HepG2 (cell line): Measurements from ENCODE around the gene RASD1. TPM values are rescaled to one million over a fixed set of nuclear protein-coding genes. Genes with fewer than 3 reads are reported as not detected.

ENCODE experiments used
- DNMT3B ChIP-seq: conservative IDR thresholded peaks from 2 replicates; pipeline ENCODE4 v1.6.1; 2016; ENCODE audit warnings: missing biosample characterization, control low read depth
- GABPB1 ChIP-seq: IDR thresholded peaks from 2 replicates; pipeline ENCODE4 v1.6.1; 2016; ENCODE audit warnings: mild to moderate bottlenecking, missing genetic modification reagents, moderate library complexity, missing compliant biosample characterization
- HIVEP1 ChIP-seq: sonication (generic); formaldehyde crosslinking; IDR thresholded peaks from 2 replicates; pipeline ENCODE4 v1.4.0; 2020; ENCODE audit warnings: mild to moderate bottlenecking, missing genetic modification reagents
- HNRNPL ChIP-seq: fragments of 200-400 bp; formaldehyde crosslinking; IDR thresholded peaks from 2 replicates; pipeline ENCODE4 v1.6.1; 2017; ENCODE audit warnings: mild to moderate bottlenecking, low read depth, low read length
- NCOR1 ChIP-seq: fragments of 200-600 bp; sonication (generic); IDR thresholded peaks from 2 replicates; pipeline ENCODE4 v1.7.0; 2017; ENCODE audit warnings: antibody characterized with exemption, low read length, borderline replicate concordance
- NFYB ChIP-seq: sonication (generic); formaldehyde crosslinking; IDR thresholded peaks from 2 replicates; pipeline ENCODE4 v1.4.0; 2020; ENCODE audit warnings: missing genetic modification reagents
- NR3C1 ChIP-seq: sonication (generic); formaldehyde crosslinking; IDR thresholded peaks from 2 replicates; pipeline ENCODE4 v1.4.0; 2020; ENCODE audit warnings: missing genetic modification reagents
- PRMT3 ChIP-seq: sonication (generic); formaldehyde crosslinking; IDR thresholded peaks from 2 replicates; pipeline ENCODE4 v1.8.1; 2022; ENCODE audit warnings: low read depth, mild to moderate bottlenecking, moderate library complexity, missing genetic modification reagents, borderline replicate concordance
- PRPF4 ChIP-seq: fragments of 200-400 bp; formaldehyde crosslinking; IDR thresholded peaks from 2 replicates; pipeline ENCODE4 v1.6.1; 2016; ENCODE audit warnings: low read length, low read depth; ENCODE audit not compliant: poor library complexity, severe bottlenecking
- ZNF160 ChIP-seq: sonication (generic); formaldehyde crosslinking; IDR thresholded peaks from 2 replicates; pipeline ENCODE4 v1.8.0; 2022; ENCODE audit warnings: mild to moderate bottlenecking, inconsistent platforms, missing genetic modification reagents
- ZNF180 ChIP-seq: sonication (generic); formaldehyde crosslinking; IDR thresholded peaks from 2 replicates; pipeline ENCODE4 v1.4.0; 2020; ENCODE audit warnings: low read depth, missing genetic modification reagents, borderline replicate concordance
- ZNF232 ChIP-seq: sonication (generic); formaldehyde crosslinking; IDR thresholded peaks from 2 replicates; pipeline ENCODE4 v1.4.0; 2020; ENCODE audit warnings: missing genetic modification reagents, borderline replicate concordance
- ZNF431 ChIP-seq: sonication (generic); formaldehyde crosslinking; IDR thresholded peaks from 2 replicates; pipeline ENCODE4 v1.9.0; 2022; ENCODE audit warnings: missing genetic modification reagents, low read depth, mild to moderate bottlenecking, borderline replicate concordance
- ZNF562 ChIP-seq: sonication (generic); formaldehyde crosslinking; IDR thresholded peaks from 2 replicates; pipeline ENCODE4 v1.8.0; 2022; ENCODE audit warnings: missing genetic modification reagents, borderline replicate concordance
- ZNF768 ChIP-seq: sonication (generic); formaldehyde crosslinking; IDR thresholded peaks from 2 replicates; pipeline ENCODE4 v1.4.0; 2020; ENCODE audit warnings: missing genetic modification reagents
- polyA plus RNA-seq, 8 experiments: library from polyadenylated mRNA; depleted of rRNA in 3 of 8; stranded (reverse) in 7 of 8; unstranded in 1 of 8; fragments of >200 nt; fragmentation: Illumina TruSeq in 4 of 8; extraction: Trizol in 4 of 8; gene quantifications; 2 replicates each; pipeline versions ENCODE4 v1.2.1 to v1.2.3, GENCODE V29; 2011 to 2016; ENCODE audit warnings: low read depth in 4 of 8, missing spikeins in 1 of 8, mixed read lengths in 1 of 8; ENCODE audit not compliant: insufficient read depth in 1 of 8
- total RNA-seq, 5 experiments: library from RNA; depleted of rRNA; stranded (reverse); fragments of >200 nt; fragmentation: Illumina TruSeq; extraction: Trizol; gene quantifications; 2 replicates each; pipeline ENCODE4 v1.2.3, GENCODE V29; 2016; ENCODE audit warnings: low read depth in 1 of 5
- TF ChIP-seq, protein P1 (sequence below): sonication (generic); formaldehyde crosslinking; IDR thresholded peaks from 2 replicates; pipeline ENCODE4 v1.5.0; 2020; ENCODE audit warnings: mild to moderate bottlenecking, missing genetic modification reagents, borderline replicate concordance
- TF ChIP-seq, protein P2 (sequence below): sonication (generic); formaldehyde crosslinking; IDR thresholded peaks from 2 replicates; pipeline ENCODE4 v1.4.0; 2020; ENCODE audit warnings: missing genetic modification reagents, borderline replicate concordance
- TF ChIP-seq, protein P3 (sequence below): sonication (generic); formaldehyde crosslinking; IDR thresholded peaks from 2 replicates; pipeline ENCODE4 v1.9.0; 2022; ENCODE audit warnings: low read depth, missing genetic modification reagents

Gene RASD1
- total and polyA plus RNA-seq, 2 of the 13 experiments (the other 11 are each of a cell fraction or from before 2014, with no cell fraction given): 1.6 to 4.2 TPM

DNA sequence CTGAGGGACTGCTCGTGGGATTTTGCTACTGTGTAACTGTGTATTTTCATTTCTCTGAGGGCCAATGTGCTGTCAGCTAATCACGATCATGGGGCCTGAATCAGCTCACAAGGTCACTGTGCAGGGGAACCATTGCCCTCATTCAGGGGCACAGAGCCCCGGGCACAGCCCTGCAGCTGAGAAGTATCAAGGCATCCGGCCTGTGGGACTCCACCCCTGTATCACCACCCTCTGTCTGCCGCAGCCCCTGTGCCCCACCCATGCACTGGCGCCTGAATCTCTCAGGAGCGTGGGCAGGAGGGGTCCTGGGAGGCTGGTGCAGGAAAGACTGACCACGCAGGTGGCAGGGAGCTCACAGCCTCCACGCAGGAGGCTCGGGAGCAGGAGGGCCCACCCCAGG lies 43.4 kb upstream of the RASD1 start (continued):
- TF ChIP-seq, protein P1, sequence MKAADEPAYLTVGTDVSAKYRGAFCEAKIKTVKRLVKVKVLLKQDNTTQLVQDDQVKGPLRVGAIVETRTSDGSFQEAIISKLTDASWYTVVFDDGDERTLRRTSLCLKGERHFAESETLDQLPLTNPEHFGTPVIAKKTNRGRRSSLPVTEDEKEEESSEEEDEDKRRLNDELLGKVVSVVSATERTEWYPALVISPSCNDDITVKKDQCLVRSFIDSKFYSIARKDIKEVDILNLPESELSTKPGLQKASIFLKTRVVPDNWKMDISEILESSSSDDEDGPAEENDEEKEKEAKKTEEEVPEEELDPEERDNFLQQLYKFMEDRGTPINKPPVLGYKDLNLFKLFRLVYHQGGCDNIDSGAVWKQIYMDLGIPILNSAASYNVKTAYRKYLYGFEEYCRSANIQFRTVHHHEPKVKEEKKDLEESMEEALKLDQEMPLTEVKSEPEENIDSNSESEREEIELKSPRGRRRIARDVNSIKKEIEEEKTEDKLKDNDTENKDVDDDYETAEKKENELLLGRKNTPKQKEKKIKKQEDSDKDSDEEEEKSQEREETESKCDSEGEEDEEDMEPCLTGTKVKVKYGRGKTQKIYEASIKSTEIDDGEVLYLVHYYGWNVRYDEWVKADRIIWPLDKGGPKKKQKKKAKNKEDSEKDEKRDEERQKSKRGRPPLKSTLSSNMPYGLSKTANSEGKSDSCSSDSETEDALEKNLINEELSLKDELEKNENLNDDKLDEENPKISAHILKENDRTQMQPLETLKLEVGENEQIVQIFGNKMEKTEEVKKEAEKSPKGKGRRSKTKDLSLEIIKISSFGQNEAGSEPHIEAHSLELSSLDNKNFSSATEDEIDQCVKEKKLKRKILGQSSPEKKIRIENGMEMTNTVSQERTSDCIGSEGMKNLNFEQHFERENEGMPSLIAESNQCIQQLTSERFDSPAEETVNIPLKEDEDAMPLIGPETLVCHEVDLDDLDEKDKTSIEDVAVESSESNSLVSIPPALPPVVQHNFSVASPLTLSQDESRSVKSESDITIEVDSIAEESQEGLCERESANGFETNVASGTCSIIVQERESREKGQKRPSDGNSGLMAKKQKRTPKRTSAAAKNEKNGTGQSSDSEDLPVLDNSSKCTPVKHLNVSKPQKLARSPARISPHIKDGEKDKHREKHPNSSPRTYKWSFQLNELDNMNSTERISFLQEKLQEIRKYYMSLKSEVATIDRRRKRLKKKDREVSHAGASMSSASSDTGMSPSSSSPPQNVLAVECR (CRISPR knock-in tag): 0 out of 2 replicates have a peak, but pooled peaks have one; percentile 34
- no peak for TF ChIP-seq DNMT3B (CRISPR knock-in tag)
- TF ChIP-seq ZNF562 (CRISPR knock-in tag): no peak
- TF ChIP-seq PRMT3 (CRISPR knock-in tag): no peak
- no peak for TF ChIP-seq NCOR1
- no peak for TF ChIP-seq ZNF160 (CRISPR knock-in tag)
- TF ChIP-seq ZNF768: 0 out of 2 replicates have a peak, but pooled peaks have one; percentile 7
- TF ChIP-seq, protein P2, sequence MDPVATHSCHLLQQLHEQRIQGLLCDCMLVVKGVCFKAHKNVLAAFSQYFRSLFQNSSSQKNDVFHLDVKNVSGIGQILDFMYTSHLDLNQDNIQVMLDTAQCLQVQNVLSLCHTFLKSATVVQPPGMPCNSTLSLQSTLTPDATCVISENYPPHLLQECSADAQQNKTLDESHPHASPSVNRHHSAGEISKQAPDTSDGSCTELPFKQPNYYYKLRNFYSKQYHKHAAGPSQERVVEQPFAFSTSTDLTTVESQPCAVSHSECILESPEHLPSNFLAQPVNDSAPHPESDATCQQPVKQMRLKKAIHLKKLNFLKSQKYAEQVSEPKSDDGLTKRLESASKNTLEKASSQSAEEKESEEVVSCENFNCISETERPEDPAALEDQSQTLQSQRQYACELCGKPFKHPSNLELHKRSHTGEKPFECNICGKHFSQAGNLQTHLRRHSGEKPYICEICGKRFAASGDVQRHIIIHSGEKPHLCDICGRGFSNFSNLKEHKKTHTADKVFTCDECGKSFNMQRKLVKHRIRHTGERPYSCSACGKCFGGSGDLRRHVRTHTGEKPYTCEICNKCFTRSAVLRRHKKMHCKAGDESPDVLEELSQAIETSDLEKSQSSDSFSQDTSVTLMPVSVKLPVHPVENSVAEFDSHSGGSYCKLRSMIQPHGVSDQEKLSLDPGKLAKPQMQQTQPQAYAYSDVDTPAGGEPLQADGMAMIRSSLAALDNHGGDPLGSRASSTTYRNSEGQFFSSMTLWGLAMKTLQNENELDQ: no peak
- no peak for TF ChIP-seq ZNF180 (CRISPR knock-in tag)
- TF ChIP-seq GABPB1 (CRISPR knock-in tag): 0 out of 2 replicates have a peak, but pooled peaks have one; percentile 13
- no peak for TF ChIP-seq PRPF4
- TF ChIP-seq, protein P3, sequence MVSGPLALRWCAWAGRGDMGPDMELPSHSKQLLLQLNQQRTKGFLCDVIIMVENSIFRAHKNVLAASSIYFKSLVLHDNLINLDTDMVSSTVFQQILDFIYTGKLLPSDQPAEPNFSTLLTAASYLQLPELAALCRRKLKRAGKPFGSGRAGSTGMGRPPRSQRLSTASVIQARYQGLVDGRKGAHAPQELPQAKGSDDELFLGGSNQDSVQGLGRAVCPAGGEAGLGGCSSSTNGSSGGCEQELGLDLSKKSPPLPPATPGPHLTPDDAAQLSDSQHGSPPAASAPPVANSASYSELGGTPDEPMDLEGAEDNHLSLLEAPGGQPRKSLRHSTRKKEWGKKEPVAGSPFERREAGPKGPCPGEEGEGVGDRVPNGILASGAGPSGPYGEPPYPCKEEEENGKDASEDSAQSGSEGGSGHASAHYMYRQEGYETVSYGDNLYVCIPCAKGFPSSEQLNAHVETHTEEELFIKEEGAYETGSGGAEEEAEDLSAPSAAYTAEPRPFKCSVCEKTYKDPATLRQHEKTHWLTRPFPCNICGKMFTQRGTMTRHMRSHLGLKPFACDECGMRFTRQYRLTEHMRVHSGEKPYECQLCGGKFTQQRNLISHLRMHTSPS (CRISPR knock-in tag): peak; percentile 62; the same call in 1 of the 2 replicates
- TF ChIP-seq NFYB (CRISPR knock-in tag): no peak
- TF ChIP-seq HNRNPL: peak; percentile 62; the same call in 1 of the 2 replicates
- TF ChIP-seq HIVEP1 (CRISPR knock-in tag): 0 out of 2 replicates have a peak, but pooled peaks have one; percentile 32
- no peak for TF ChIP-seq ZNF431 (CRISPR knock-in tag)
- no peak for TF ChIP-seq ZNF232
- TF ChIP-seq NR3C1 (CRISPR knock-in tag): no peak
